Stimulated activated naive CD8-positive, alpha-beta T cell treated with anti-CD3 and anti-CD28 coated beads, Interleukin-15, Interleukin-2, amounts not matched to agents 100 ng/mL and 50 ng/mL, for 24 hours (primary cell): ENCODE measurements around the gene MAN1B1.

Experiments used
- H3K27ac Mint-ChIP-seq: one replicate; pipeline ENCODE4 v1.8.0; 2021; ENCODE audit warnings: mild to moderate bottlenecking, mixed read lengths
- H3K27me3 Mint-ChIP-seq: one replicate; pipeline ENCODE4 v1.8.0; 2021; ENCODE audit warnings: mixed read lengths
- H3K36me3 Mint-ChIP-seq: one replicate; pipeline ENCODE4 v1.8.0; 2021; ENCODE audit warnings: low read depth, mixed read lengths
- H3K4me1 Mint-ChIP-seq: one replicate; pipeline ENCODE4 v1.8.0; 2021; ENCODE audit warnings: low read depth, mixed read lengths
- H3K4me3 Mint-ChIP-seq: one replicate; pipeline ENCODE4 v1.8.0; 2021; ENCODE audit warnings: mild to moderate bottlenecking, mixed read lengths
- H3K9me3 Mint-ChIP-seq: one replicate; pipeline ENCODE4 v1.8.0; 2021; ENCODE audit warnings: mixed read lengths

The MAN1B1 gene

DNA sequence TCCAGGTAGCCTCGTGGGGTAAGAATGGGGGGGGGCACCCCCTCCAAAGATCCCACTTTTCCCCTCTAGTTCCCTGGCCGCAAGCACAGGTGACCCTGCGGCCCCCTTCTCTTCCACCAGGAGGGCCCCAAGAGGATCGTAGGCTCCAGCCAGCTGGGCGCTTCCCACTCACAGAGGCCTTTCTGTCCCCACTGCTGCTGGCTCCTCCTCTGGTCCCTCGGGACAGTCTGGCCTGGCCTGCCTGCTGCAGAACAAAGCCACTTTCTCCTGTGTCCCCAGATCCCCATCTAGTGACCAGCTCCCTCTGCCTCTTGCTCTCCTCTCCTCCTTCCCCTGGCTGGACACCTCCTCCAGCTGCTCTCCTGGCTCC is 15.9 kb upstream of the MAN1B1 start:
- Mint-ChIP-seq H3K36me3 (no peaks in the 10 kb centered on the region), H3K4me1 (peaks cover 12% of the 10 kb centered on the region), H3K27ac (peak overlapping the region; percentile 69)

DNA sequence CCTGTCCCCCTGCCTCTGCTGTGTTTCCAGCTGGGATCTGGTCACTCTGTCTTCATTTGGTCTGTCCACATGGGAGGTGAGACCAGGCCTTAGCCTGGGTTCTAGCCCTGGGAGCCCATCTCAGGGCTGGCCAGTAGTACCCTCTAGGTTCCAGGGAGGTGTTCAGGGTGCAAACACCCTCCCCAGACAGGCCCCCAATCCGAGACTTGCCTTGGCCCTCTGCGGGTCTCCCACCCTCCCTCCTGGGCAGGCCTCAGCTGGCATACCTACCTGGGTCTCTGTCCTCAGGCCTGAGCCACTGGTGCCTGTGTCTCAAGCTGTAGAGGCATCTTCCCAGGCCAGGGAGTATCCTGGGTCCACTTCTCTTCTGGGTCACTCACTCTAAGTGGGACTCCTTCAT is 15.5 kb upstream of the MAN1B1 start:
- H3K27me3 Mint-ChIP-seq, result no peaks in the 10 kb centered on the region
- no peaks in the 10 kb centered on the region for H3K36me3 Mint-ChIP-seq
- peaks cover 12% of the 10 kb centered on the region for H3K4me1 Mint-ChIP-seq
- H3K4me3 Mint-ChIP-seq, result peak overlapping the region; percentile 68
- H3K9me3 Mint-ChIP-seq, result no peaks in the 10 kb centered on the region
- peak overlapping the region; percentile 69 for H3K27ac Mint-ChIP-seq

More for the DNA sequence above, 15.9 kb upstream of the MAN1B1 start:
- Mint-ChIP-seq H3K4me3 (peak overlapping the region; percentile 68), H3K27me3 (no peaks in the 10 kb centered on the region), H3K9me3 (no peaks in the 10 kb centered on the region)

DNA sequence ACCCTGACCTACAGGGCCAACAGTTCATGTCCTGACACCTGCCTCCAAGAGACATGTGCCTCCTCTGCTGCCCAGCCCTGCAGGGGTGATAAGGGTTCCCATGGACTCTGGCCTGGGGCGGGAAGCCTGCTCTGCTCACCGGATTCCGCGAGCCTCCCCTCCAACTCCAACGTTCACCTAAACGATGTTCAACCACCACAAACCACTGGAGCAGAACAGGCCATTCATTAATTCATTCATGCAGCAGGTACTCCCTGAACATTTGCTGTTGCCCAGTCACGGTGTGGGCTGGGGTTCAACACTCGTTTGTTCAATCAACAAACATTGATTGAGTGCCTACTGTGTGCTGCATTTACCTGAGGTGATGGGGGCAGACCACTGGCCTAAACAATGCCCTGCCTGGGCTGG is 12.8 kb upstream of the MAN1B1 start:
- H3K27me3 Mint-ChIP-seq, result no peaks in the 10 kb centered on the region
- no peak overlapping the region for H3K27ac Mint-ChIP-seq

DNA sequence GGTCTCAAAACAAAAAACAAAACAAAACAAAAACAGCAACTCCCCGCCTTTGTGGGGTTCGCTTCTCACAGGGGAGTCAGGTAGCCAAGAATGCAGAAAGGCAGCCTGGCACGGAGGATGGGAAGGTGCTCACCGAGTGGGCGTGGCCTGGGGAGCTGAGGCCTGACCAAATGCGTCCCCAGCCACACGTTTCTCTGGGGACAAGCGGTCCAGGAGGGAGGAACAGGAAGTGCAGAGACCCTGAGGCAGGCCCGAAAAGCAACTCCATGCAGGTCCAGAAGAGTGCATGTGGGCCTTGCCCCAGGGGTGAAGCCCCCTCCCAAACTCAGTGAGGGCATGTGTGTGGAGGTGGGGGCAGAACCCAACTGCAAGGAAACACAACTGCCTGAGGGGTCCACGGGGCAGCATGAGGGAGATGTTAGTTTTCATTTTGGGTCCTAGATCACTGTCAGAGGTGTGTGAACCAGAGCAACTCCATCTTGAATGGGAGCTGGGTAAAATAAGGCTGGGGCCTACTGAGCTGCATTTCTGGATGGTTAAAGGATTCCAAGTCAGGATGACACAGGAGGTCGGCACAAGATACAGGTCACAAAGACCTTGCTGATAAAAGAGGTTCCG is 12.0 kb upstream of the MAN1B1 start:
- no peak overlapping the region for H3K27ac Mint-ChIP-seq
- H3K4me3 Mint-ChIP-seq, result no peak overlapping the region
- H3K9me3 Mint-ChIP-seq, result no peaks in the 10 kb centered on the region
- no peaks in the 10 kb centered on the region for H3K36me3 Mint-ChIP-seq
- no peaks in the 10 kb centered on the region for H3K27me3 Mint-ChIP-seq
- H3K4me1 Mint-ChIP-seq, result peaks cover 7% of the 10 kb centered on the region

More for the DNA sequence above, 12.8 kb upstream of the MAN1B1 start:
- Mint-ChIP-seq H3K36me3 (no peaks in the 10 kb centered on the region), H3K4me3 (no peak overlapping the region), H3K4me1 (peaks cover 7% of the 10 kb centered on the region), H3K9me3 (no peaks in the 10 kb centered on the region)

DNA sequence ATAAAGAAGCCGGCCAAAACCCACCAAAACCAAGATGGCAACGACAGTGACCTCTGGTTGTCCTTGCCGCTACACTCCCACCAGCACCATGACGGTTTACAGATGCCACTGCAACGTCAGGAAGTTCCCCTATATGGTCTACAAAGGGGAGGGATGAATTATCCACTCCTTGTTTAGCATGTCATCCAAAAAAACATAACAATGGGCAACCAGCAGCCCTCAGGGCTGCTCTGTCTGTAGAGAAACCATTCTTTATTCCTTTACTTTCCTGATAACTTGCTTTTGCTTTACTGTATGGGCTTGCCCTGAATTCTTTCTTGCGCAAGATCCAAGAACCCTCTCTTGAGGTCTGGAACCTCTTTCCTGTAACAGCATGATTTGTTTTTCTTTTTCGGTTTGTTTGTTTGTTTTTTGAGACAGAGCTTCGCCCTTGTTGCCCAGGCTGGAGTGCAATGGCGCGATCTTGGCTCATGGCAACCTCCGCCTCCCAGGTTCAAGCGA is 11.5 kb upstream of the MAN1B1 start:
- Mint-ChIP-seq H3K4me3 (no peak overlapping the region), H3K4me1 (peaks cover 7% of the 10 kb centered on the region), H3K36me3 (no peaks in the 10 kb centered on the region), H3K27ac (no peak overlapping the region), H3K27me3 (no peaks in the 10 kb centered on the region), H3K9me3 (no peaks in the 10 kb centered on the region)

DNA sequence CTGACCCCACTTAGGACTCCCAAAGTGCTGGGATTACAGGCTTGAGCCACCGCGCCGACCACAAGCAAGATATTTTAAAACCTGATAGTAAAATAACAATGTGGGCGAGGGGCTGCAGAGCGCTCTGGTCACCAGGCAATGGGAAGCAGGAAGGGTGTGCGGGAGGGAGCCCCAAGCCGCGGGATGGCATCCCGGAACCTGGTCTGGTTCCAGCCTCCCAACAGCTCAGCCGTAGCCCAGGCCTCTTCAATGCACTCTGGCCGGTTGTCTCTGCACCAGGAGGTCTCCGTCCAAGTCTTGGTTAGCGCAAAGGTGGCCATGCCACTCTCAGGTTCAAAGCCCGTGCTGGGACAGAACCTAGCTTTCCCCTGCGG is 10.2 kb upstream of the MAN1B1 start:
- Mint-ChIP-seq H3K27ac (no peak overlapping the region), H3K36me3 (no peaks in the 10 kb centered on the region), H3K4me3 (peak overlapping the region; percentile 50), H3K9me3 (no peaks in the 10 kb centered on the region), H3K27me3 (no peaks in the 10 kb centered on the region), H3K4me1 (no peaks in the 10 kb centered on the region)

DNA sequence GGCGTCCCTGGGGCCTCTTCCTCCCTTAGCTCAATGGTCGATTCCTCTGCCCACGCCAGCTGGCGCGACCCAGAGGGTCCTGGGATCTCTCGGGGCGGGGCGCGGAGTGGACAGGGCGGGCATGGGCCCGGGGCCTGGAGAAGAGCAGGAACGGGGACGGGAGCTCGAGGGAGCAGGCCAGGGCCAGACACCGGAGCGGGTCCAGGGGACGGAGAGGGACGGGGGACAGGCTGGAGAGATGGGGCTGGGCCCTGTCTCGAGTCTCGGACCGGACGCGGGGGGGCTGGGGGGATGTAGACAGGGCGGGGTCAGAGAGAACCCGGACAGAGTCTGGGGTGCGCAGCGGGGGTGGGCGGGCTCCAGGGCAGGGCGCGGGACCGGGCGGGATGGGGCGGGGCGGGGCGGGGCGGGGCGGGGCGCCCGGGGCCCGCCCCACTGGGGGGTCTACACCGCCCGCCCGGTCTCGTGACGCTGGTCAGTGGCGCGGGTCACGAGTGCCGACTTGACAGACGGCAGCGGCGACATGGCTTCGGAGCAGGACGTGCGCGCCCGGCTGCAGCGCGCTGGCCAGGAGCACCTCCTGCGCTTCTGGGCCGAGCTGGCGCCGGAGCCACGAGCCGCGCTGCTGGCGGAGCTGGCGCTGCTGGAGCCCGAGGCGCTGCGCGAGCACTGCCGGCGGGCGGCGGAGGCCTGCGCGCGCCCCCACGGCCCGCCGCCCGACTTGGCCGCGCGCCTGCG is 9.6 kb upstream of the MAN1B1 start, which contains the start of gene UAP1L1:
Gene UAP1L1, plus strand, starts transcription at position 508 of the 738 bp plus-strand sequence. Its CDS starts 16 bp downstream, at position 524.
- Mint-ChIP-seq H3K4me3 (peak within 1 kb of the TSS; percentile 74), H3K27ac (no peak within 1 kb of the TSS), H3K27me3 (no peaks in the 10 kb centered on the region), H3K36me3 (no peaks in the 10 kb centered on the region), H3K4me1 (no peaks in the 10 kb centered on the region), H3K9me3 (no peaks in the 10 kb centered on the region)

DNA sequence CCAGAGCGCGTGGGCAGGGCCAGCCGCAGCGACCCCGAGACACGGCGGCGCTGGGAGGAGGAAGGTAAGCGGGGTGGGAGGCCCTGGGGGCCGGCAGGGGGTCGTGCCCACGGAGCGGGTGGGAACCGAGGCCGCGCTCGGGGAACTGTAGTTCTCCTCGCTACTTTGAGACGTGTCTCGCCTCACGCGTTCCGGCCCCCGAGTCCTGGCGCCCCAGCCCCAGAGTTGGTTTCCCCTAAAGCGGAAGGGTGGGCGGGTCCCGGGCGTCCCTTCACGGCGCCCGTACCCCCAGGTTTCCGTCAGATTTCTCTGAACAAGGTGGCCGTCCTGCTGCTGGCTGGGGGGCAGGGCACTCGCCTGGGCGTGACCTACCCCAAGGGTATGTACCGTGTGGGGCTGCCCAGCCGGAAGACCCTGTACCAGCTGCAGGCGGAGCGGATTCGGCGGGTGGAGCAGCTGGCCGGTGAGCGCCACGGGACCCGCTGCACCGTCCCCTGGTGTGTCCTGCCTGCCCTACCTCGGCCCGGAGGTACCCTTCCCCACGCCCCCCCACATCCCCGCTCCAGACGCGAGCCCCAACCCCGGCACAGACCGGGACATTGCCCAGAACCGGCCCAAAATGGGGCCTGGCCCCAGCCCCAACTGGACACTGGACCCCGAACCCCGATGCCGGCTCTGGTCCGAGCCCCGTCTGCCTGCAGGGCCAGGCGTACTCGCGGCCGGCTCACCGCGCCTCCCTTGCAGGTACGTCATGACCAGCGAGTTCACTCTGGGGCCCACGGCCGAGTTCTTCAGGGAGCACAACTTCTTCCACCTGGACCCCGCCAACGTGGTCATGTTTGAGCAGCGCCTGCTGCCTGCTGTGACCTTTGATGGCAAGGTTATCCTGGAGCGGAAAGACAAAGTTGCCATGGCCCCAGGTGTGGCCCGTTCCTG is 8.8 kb upstream of the MAN1B1 start:
- peak overlapping the region; percentile 74 for H3K4me3 Mint-ChIP-seq
- no peaks in the 10 kb centered on the region for H3K9me3 Mint-ChIP-seq
- no peaks in the 10 kb centered on the region for H3K27me3 Mint-ChIP-seq
- H3K27ac Mint-ChIP-seq, result no peak overlapping the region
- peaks cover 3% of the 10 kb centered on the region for H3K4me1 Mint-ChIP-seq
- no peaks in the 10 kb centered on the region for H3K36me3 Mint-ChIP-seq

DNA sequence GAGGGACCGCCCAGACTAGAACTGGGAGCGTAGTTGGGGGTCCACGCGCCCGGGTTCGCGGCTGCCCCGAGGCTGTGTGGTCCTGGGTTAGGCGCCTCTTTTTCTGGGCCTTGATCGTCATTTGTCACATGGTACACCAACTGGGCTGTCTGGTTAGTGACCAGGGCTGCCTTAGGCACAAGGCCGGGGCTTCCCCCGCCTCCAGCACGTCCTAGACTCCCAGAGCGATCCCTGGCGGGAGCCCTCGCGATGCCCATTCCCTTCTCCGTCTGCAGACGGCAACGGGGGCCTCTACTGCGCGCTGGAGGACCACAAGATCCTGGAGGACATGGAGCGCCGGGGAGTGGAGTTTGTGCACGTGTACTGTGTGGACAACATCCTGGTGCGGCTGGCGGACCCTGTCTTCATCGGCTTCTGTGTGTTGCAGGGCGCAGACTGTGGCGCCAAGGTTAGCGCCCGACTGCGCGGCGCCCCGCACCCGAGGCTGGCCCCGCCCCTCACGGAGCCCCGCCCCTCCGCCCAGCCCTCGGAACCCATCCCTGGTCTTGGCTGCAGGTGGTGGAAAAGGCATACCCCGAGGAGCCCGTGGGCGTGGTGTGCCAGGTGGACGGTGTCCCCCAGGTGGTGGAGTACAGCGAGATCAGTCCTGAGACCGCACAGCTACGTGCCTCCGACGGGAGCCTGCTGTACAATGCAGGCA is 7.9 kb upstream of the MAN1B1 start:
- Mint-ChIP-seq H3K27me3 (no peaks in the 10 kb centered on the region), H3K36me3 (peaks cover 5% of the 10 kb centered on the region), H3K4me3 (peak overlapping the region; percentile 74), H3K27ac (no peak overlapping the region), H3K4me1 (peaks cover 11% of the 10 kb centered on the region), H3K9me3 (no peaks in the 10 kb centered on the region)

DNA sequence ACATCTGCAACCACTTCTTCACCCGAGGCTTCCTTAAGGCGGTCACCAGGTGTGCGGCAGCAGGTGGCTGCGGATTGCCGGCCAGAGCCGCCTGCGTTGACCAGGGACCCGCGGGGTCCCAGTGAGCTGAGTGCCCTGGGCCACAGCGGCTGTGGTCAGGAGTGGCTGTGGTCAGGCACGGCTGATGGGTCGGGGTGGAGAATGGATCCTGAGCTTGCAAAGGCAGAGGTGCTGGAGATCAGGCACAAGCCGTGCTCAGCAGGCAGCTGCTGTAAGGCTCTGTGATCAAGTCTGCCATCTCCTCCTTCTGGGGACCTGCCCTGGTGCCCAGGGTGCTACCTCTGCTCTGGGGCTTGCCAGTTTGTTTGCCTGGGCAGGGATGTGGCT is 7.4 kb upstream of the MAN1B1 start:
- H3K9me3 Mint-ChIP-seq, result no peaks in the 10 kb centered on the region
- peaks cover 14% of the 10 kb centered on the region for H3K4me1 Mint-ChIP-seq
- no peak overlapping the region for H3K27ac Mint-ChIP-seq
- peaks cover 5% of the 10 kb centered on the region for H3K36me3 Mint-ChIP-seq
- peak overlapping the region; percentile 3 for H3K4me3 Mint-ChIP-seq
- H3K27me3 Mint-ChIP-seq, result no peaks in the 10 kb centered on the region

DNA sequence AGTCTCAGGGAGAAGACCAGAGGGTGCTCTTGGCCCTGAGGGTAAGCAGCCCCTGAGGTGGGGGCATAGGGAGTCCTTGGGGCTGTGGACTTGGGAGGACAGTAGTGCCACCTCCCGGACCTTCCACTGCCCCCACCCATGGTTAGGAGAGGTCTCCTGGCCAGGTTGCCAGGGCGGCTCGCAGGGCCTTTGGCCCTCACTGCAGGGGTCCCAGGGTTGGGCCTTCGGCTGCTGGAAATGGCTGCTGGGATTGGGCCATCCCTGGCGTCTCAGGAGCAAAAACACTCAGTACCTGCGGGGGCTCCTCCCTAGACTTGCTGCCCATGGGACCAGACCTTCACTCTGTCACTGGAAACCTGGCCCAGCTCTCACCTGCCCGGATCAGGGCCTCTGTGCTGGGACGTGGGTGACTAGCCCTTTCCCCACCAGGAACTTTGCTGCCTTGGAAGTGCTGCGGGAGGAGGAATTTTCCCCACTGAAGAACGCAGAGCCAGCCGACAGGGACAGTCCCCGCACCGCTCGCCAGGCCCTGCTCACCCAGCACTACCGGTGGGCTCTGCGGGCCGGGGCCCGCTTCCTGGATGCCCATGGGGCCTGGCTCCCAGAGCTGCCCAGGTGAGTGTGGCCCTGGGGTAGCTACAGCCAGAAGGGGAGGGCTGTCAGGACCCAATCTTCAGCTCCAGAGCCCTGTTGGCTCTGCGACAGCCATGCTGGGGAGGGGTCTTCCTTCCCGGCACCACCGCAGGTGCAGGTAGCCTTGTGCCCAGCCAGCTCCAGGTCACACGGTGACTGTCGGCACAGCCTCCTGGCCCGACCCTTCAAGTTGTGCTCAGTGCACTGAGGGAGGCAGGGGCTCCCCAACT is 6.3 kb upstream of the MAN1B1 start:
- H3K4me1 Mint-ChIP-seq, result peaks cover 23% of the 10 kb centered on the region
- H3K4me3 Mint-ChIP-seq, result no peak overlapping the region
- no peaks in the 10 kb centered on the region for H3K9me3 Mint-ChIP-seq
- H3K27ac Mint-ChIP-seq, result no peak overlapping the region
- H3K27me3 Mint-ChIP-seq, result no peaks in the 10 kb centered on the region
- H3K36me3 Mint-ChIP-seq, result peaks cover 5% of the 10 kb centered on the region

DNA sequence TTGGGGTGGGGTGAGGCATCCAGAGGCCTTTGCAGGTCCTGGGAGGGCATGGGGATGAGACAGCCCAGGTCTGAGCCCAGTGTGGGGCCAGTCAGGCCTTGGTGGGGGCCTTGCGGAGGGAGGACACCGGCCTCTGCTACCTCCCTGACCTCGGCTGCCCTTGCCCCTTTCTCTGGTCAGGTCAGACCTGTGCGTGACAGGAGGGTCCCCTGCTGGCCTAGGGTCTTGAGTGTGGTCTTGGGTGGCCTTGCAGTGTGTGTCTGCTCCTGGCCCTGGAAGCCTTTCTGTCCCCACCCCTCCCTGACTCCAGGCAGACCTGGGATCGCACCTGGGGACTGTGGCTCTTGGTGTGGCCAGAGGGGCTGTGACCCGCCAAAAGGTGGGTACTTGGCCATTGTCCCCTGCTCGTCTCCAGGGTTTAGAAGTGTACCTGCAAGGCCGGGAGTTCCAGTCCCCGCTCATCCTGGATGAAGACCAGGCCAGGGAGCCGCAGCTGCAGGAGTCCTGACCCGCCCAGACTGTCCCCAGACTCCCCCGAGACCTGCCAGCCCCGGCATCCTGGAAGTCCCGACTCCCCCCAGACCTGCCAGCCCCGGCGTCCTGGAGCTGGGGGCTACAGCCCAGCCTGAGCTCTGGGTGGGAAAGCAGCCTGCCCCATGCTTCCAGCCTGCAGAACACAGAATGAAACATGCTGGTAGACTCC is 4.4 kb upstream of the MAN1B1 start:
- Mint-ChIP-seq H3K36me3 (peaks cover 5% of the 10 kb centered on the region), H3K4me1 (peaks cover 28% of the 10 kb centered on the region), H3K9me3 (no peaks in the 10 kb centered on the region), H3K27ac (no peak overlapping the region), H3K27me3 (no peaks in the 10 kb centered on the region), H3K4me3 (no peak overlapping the region)

DNA sequence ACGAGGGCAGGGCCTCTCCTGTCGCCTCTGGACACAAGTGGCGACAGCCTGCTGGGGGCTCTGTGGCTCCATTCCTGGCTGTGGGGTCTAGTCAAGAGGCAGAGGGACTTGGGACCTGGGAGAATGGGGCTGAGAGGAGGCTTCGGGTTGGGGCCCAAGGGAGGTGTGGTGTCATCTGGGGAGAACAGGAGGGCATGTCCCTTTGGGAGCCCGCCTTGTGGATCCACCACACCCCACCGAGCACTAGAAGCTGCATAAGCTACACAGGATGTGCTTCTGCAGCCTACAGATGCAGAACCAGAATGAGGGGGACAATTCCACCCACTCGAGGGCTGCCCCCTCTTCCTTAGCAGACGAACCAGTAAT is 3.9 kb upstream of the MAN1B1 start:
- Mint-ChIP-seq H3K27me3 (no peaks in the 10 kb centered on the region), H3K27ac (no peak overlapping the region), H3K36me3 (peaks cover 5% of the 10 kb centered on the region), H3K4me1 (peaks cover 33% of the 10 kb centered on the region), H3K9me3 (no peaks in the 10 kb centered on the region), H3K4me3 (no peak overlapping the region)
